Effector memory CD4-positive, alpha-beta T cell (primary cell): ENCODE measurements around the gene TK2.

Experiments
- DNase-seq, 3 donors: peaks; one replicate each; pipeline ENCODE4 v3.0.0-alpha.2; 2020
- H3K27ac ChIP-seq: 2 replicates; pipeline ENCODE4 v1.7.0; 2013; ENCODE audit warnings: mild to moderate bottlenecking, low read length, moderate library complexity; ENCODE audit not compliant: insufficient read depth, poor library complexity, severe bottlenecking
- H3K27me3 ChIP-seq: replicated peaks from 2 replicates; pipeline ENCODE4 v1.7.0; 2013; ENCODE audit warnings: mild to moderate bottlenecking, low read length; ENCODE audit not compliant: insufficient read depth, control insufficient read depth, poor library complexity, severe bottlenecking
- H3K36me3 ChIP-seq: 2 replicates; pipeline ENCODE4 v1.7.0; 2013; ENCODE audit warnings: mild to moderate bottlenecking, low read length, moderate library complexity; ENCODE audit not compliant: control insufficient read depth, insufficient read depth
- H3K4me1 ChIP-seq: 2 replicates; pipeline ENCODE4 v1.7.0; 2013; ENCODE audit warnings: low read length, mild to moderate bottlenecking; ENCODE audit not compliant: control insufficient read depth, insufficient read depth, poor library complexity, severe bottlenecking
- H3K4me3 ChIP-seq: 2 replicates; pipeline ENCODE4 v1.7.0; 2013; ENCODE audit warnings: low read length, low read depth, mild to moderate bottlenecking; ENCODE audit not compliant: insufficient read depth, poor library complexity, severe bottlenecking
- H3K9me3 ChIP-seq: 2 replicates; pipeline ENCODE4 v1.7.0; 2013; ENCODE audit warnings: mild to moderate bottlenecking, low read length, moderate library complexity; ENCODE audit not compliant: control insufficient read depth

The TK2 gene

DNA sequence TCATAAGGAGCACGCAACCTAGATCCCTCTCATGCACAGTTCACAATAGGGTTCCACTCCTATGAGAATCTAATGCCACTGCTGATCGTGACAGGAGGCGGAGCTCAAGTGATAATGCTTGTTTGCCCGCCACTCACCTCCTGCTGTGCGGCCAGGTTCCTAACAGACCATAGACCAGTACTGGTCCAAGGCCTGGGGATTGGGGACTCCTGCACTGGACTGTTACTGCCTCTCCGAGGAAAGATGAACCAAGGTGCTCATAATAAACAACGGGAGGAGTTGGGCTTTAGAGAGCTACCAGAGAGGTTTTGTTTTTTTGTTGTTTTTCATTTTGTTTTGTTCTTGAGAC lies 58.2 kb downstream of the TK2 start:
- Histone ChIP-seq H3K9me3 (no peaks in the 10 kb centered on the region), H3K27ac (no peak overlapping the region), H3K4me3 (no peak overlapping the region), H3K36me3 (no peaks in the 10 kb centered on the region), H3K27me3 (no peaks in the 10 kb centered on the region), H3K4me1 (no peaks in the 10 kb centered on the region)
- no peak for DNase-seq

GRCh38 chr16:66490774-66491715 lies 58.9 kb downstream of the TK2 start:
- Histone ChIP-seq H3K27me3 (no peaks in the 10 kb centered on the region), H3K4me3 (no peak overlapping the region), H3K9me3 (no peaks in the 10 kb centered on the region), H3K27ac (no peak overlapping the region), H3K36me3 (no peaks in the 10 kb centered on the region), H3K4me1 (no peaks in the 10 kb centered on the region)
- DNase-seq, result no peak

GRCh38 chr16:66489818-66490217 lies 60.1 kb downstream of the TK2 start:
- Histone ChIP-seq H3K27me3 (no peaks in the 10 kb centered on the region), H3K36me3 (no peaks in the 10 kb centered on the region), H3K4me1 (no peaks in the 10 kb centered on the region), H3K4me3 (no peak overlapping the region), H3K27ac (no peak overlapping the region), H3K9me3 (no peaks in the 10 kb centered on the region)
- DNase-seq, result no peak

GRCh38 chr16:66489385-66489784 lies 60.5 kb downstream of the TK2 start:
- no peaks in the 10 kb centered on the region for H3K9me3 ChIP-seq

GRCh38 chr16:66488505-66488904 lies 61.4 kb downstream of the TK2 start:
- no peak for DNase-seq
- H3K27me3 ChIP-seq, result no peaks in the 10 kb centered on the region

More at GRCh38 chr16:66489385-66489784, 60.5 kb downstream of the TK2 start:
- no peak overlapping the region for H3K27ac ChIP-seq
- DNase-seq, result no peak
- H3K4me1 ChIP-seq, result no peaks in the 10 kb centered on the region
- no peak overlapping the region for H3K4me3 ChIP-seq
- H3K36me3 ChIP-seq, result no peaks in the 10 kb centered on the region
- H3K27me3 ChIP-seq, result no peaks in the 10 kb centered on the region

GRCh38 chr16:66487580-66488275 lies 62.2 kb downstream of the TK2 start:
- Histone ChIP-seq H3K27ac (no peak overlapping the region), H3K4me1 (no peaks in the 10 kb centered on the region), H3K4me3 (no peak overlapping the region), H3K9me3 (no peaks in the 10 kb centered on the region), H3K36me3 (no peaks in the 10 kb centered on the region), H3K27me3 (no peaks in the 10 kb centered on the region)
- DNase-seq, result no peak

More at GRCh38 chr16:66488505-66488904, 61.4 kb downstream of the TK2 start:
- H3K4me1 ChIP-seq, result no peaks in the 10 kb centered on the region
- no peak overlapping the region for H3K27ac ChIP-seq
- no peak overlapping the region for H3K4me3 ChIP-seq
- H3K9me3 ChIP-seq, result no peaks in the 10 kb centered on the region
- no peaks in the 10 kb centered on the region for H3K36me3 ChIP-seq

DNA sequence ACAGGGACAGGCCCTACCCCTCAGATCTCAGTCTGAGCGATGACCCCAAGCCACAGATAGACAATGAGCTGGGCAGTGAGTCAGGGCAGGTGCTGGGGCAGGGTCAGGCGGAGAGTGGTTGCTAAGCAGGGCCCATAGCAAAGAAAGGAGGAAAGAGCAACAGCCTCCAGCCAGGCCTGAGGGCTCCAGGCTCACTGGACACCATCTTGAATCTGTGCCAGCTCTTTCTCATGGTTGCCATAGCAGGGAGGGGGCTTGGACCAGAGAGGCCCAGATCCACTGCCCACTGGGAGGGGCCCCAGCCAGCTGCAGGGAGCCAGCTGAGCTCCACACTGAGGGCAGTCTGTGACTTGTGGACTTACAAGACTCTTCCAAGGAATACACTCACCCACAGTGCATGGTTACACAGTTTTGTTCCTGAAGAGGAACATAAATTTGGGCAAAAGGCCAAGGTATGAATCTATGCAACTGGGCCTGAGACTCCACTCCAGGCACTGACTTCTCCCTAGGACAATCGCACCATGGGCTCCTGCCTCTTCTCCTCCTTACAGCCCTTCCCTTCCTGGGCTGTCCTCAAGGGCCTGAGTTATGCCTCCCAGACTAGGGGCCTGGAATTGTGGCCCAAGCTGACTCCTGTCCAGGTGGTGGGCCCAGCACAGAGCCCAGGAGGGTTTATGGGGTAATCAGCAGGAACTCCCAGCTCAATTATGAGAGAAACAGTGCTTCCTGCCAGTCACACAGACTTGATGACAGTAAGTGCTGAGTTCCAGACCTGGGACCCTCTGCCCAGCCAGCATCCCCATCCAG lies 62.9 kb downstream of the TK2 start:
- Histone ChIP-seq H3K36me3 (no peaks in the 10 kb centered on the region), H3K27me3 (no peaks in the 10 kb centered on the region), H3K9me3 (no peaks in the 10 kb centered on the region), H3K27ac (no peak overlapping the region), H3K4me3 (no peak overlapping the region), H3K4me1 (no peaks in the 10 kb centered on the region)
- no peak for DNase-seq

- Histone ChIP-seq H3K9me3 (no peaks in the 10 kb centered on the region), H3K36me3 (no peaks in the 10 kb centered on the region), H3K27ac (no peak overlapping the region), H3K4me1 (no peaks in the 10 kb centered on the region), H3K4me3 (no peak overlapping the region), H3K27me3 (no peaks in the 10 kb centered on the region)
- DNase-seq, result no peak
These were observed 63.6 kb downstream of the TK2 start for GRCh38 chr16:66486199-66486772.

DNA sequence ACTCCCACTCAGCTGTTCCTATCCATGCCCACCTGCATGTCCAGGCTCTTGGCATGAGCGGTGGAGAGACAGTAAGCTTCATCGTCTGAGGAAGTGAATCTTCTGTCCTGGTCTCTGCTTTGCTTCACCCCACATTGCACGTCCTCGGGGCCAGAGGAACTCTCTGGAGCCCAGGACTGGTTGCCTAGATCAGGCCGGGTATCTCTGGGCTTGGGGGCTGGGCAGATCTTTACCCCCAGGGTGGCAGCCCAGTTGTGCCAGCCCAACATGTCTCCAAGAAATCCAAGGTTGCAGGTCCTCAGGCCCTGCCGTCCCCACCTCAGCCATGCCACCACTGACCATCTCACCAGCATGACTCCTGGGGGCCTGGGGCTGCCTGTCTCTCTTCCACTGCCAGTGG lies 64.5 kb downstream of the TK2 start:
- Histone ChIP-seq H3K27me3 (no peaks in the 10 kb centered on the region), H3K4me3 (no peak overlapping the region), H3K36me3 (no peaks in the 10 kb centered on the region), H3K4me1 (no peaks in the 10 kb centered on the region), H3K9me3 (no peaks in the 10 kb centered on the region), H3K27ac (no peak overlapping the region)
- DNase-seq, result no peak
